ENCODE measurements around the gene NRIP3.

GRCh38 chr11:9003573-9004182 is at the start of gene NRIP3:
- TF ChIP-seq REST (IDR thresholded peaks at IDR 0.05; ENCODE audit: insufficient replicate concordance, low read depth): no peak
- TF ChIP-seq CTCF (IDR thresholded peaks at IDR 0.05; ENCODE audit: insufficient read depth, low read length): no peak
